GM12878 (cell line): Measurements from ENCODE around the gene ADCY2. TPM values are rescaled to one million over a fixed set of nuclear protein-coding genes. Genes with fewer than 3 reads are reported as not detected.
A peak's percentile ranks its signal among the peaks of the same experiment; 100 is the strongest.

Experiments
- ATAC-seq: fragments of 200-7000 bp; cut with Tn5 transposase; 3 replicates; pipeline ENCODE4 v1.9.1; 2020; ENCODE audit warnings: mild to moderate bottlenecking, moderate library complexity
- BruUV-seq: library from RNA; stranded (reverse); fragments of 400-500 nt; replicated peaks from 2 replicates; lab custom pipeline; 2021; lab: Mats Ljungman, UMichigan
- CTCF ChIA-PET: fragments of 300-600 bp; sonication (Branson Sonifier 250); formaldehyde crosslinking; extraction: SDS; loops from one replicate; lab custom pipeline; 2021; ENCODE audit warnings: inconsistent platforms; lab: Yijun Ruan, JAX
- POLR2A ChIA-PET: fragments of 350-600 bp; formaldehyde crosslinking; extraction: SDS; loops from one replicate; lab custom pipeline; 2021; ENCODE audit warnings: inconsistent platforms; lab: Charles Lee
- RAD21 ChIA-PET: fragments of 300-600 bp; sonication (Branson Sonifier 250); formaldehyde crosslinking; loops from one replicate; lab custom pipeline; 2023; ENCODE audit warnings: antibody characterized with exemption; ENCODE audit not compliant: unreplicated experiment; lab: Charles Lee
- SMC1A ChIA-PET: fragments of 300-600 bp; sonication (Branson Sonifier 250); formaldehyde crosslinking; loops from one replicate; lab custom pipeline; 2023; ENCODE audit not compliant: unreplicated experiment, uncharacterized antibody; lab: Charles Lee
- DNase-seq: peaks from one replicate; pipeline ENCODE4 v3.0.0-alpha.2; 2011; ENCODE audit warnings: low read depth, low spot score
- FAIRE-seq: peaks from 3 replicates; lab custom pipeline; 2011; peaks lifted over from hg19 to GRCh38; lab: Jason Lieb, UNC
- H2AFZ ChIP-seq: 2 replicates; pipeline ENCODE4 v1.6.0; 2011; ENCODE audit warnings: low read depth, low read length, control low read depth; ENCODE audit not compliant: control insufficient read depth
- H3K27ac ChIP-seq: 2 replicates; pipeline ENCODE4 v1.5.1; 2011; ENCODE audit warnings: control low read depth; ENCODE audit not compliant: control insufficient read depth, insufficient read depth
- H3K27me3 ChIP-seq, 2 experiments: replicated peaks in 1 of 2; 2 replicates each; pipeline versions ENCODE4 v1.6.0 to v1.6.1; 2011; ENCODE audit warnings: low read length in 1 of 2; ENCODE audit not compliant: control insufficient read depth in 2 of 2, insufficient read depth in 2 of 2
- H3K36me3 ChIP-seq, 2 experiments: 2 replicates each; pipeline ENCODE4 v1.5.1; 2011; ENCODE audit warnings: low read length in 1 of 2; ENCODE audit not compliant: control insufficient read depth in 2 of 2, insufficient read depth in 2 of 2
- H3K4me1 ChIP-seq: 2 replicates; pipeline ENCODE4 v1.6.1; 2011; ENCODE audit warnings: mild to moderate bottlenecking, low read length, moderate library complexity, mixed read lengths; ENCODE audit not compliant: control insufficient read depth, insufficient read depth
- H3K4me2 ChIP-seq: 2 replicates; pipeline ENCODE4 v1.6.0; 2011; ENCODE audit warnings: control low read depth; ENCODE audit not compliant: control insufficient read depth, insufficient read depth
- H3K4me3 ChIP-seq: fragments of 200-600 bp; sonication (generic); 2 replicates; pipeline ENCODE4 v1.5.1; 2016
- H3K79me2 ChIP-seq: 2 replicates; pipeline ENCODE4 v1.6.0; 2011; ENCODE audit warnings: low read length; ENCODE audit not compliant: control insufficient read depth, insufficient read depth
- H3K9ac ChIP-seq: 2 replicates; pipeline ENCODE4 v1.8.0; 2011; ENCODE audit warnings: low read length, control low read depth, mixed read lengths; ENCODE audit not compliant: control insufficient read depth, insufficient read depth
- H3K9me3 ChIP-seq: replicated peaks from 3 replicates; pipeline ENCODE4 v1.5.1; 2011; ENCODE audit warnings: mild to moderate bottlenecking, low read length; ENCODE audit not compliant: control insufficient read depth, insufficient read depth
- H4K20me1 ChIP-seq: 2 replicates; pipeline ENCODE4 v1.6.0; 2011; ENCODE audit not compliant: control insufficient read depth, insufficient read depth
- CBX5 ChIP-seq: sonication (generic); IDR thresholded peaks from 2 replicates; pipeline ENCODE4 v1.6.1; 2016; ENCODE audit warnings: low read depth, moderate library complexity, mild to moderate bottlenecking, inconsistent platforms
- KLF5 ChIP-seq: fragments of 450-650 bp; IDR thresholded peaks from 2 replicates; pipeline ENCODE4 v1.6.1; 2014; ENCODE audit warnings: mild to moderate bottlenecking; ENCODE audit not compliant: partially characterized antibody
- SRF ChIP-seq, 2 experiments: IDR thresholded peaks; 2 replicates each; pipeline ENCODE4 v1.6.1; 2011; ENCODE audit warnings: low read depth in 2 of 2, low read length in 2 of 2, mild to moderate bottlenecking in 1 of 2, moderate library complexity in 1 of 2
- TCF3 ChIP-seq: IDR thresholded peaks from 2 replicates; pipeline ENCODE4 v1.6.1; 2012; ENCODE audit warnings: low read depth, mild to moderate bottlenecking, low read length, borderline replicate concordance; ENCODE audit not compliant: insufficient read depth
- WGBS: methylation state at CpG from one replicate; pipeline ENCODE4 v1.1.6; 2016; ENCODE audit warnings: low lambda C conversion rate; ENCODE audit not compliant: insufficient replicate concordance, insufficient coverage; ENCODE audit errors: missing lambda C conversion rate; 5-methylcytosine and 5-hydroxymethylcytosine counted together
- in situ Hi-C: fragments of 300-500 bp; cut with MboI; formaldehyde crosslinking; loops from 9 replicates; pipeline ENCODE4 v1.14.3; 2018; ENCODE audit warnings: mixed read lengths
- intact Hi-C: fragments of 100-400 bp; cut with micrococcal nuclease; formaldehyde crosslinking; loops from one replicate; pipeline ENCODE4 v1.14.2; 2022; ENCODE audit not compliant: unreplicated experiment
- polyA plus RNA-seq, 11 experiments: library from polyadenylated mRNA; depleted of rRNA in 4 of 11; unstranded in 6 of 11; stranded (reverse) in 5 of 11; fragments of >200 nt; fragmentation: Nextera tagmentation in 4 of 11; fragmentation: Illumina TruSeq in 1 of 11; extraction: Ambion mirVana in 4 of 11; extraction: Trizol in 1 of 11; gene quantifications; 1 replicate in 1 of 11; 2 replicates in 10 of 11; pipeline versions ENCODE4 v1.2.1 to v1.2.3, GENCODE V29; 2011 to 2016; ENCODE audit warnings: inconsistent platforms in 2 of 11, missing spikeins in 2 of 11, low read depth in 1 of 11
- total RNA-seq, 4 experiments: library from RNA; depleted of rRNA in 3 of 4; stranded (reverse); fragments of >200 nt in 3 of 4; fragmentation: Illumina TruSeq in 1 of 4; extraction: Trizol in 1 of 4; gene quantifications; 2 replicates each; pipeline versions ENCODE4 v1.2.1 to v1.2.3, GENCODE V29; 2013 to 2021
- TF ChIP-seq, protein P1 (sequence below), 3 experiments: IDR thresholded peaks in 2 of 3; conservative IDR thresholded peaks in 1 of 3; 2 replicates each; pipeline ENCODE4 v1.5.1; 2011; ENCODE audit warnings: low read depth in 3 of 3, low read length in 3 of 3, mild to moderate bottlenecking in 3 of 3, control low read depth in 2 of 3, moderate library complexity in 2 of 3, inconsistent platforms in 1 of 3, mixed read lengths in 1 of 3; ENCODE audit not compliant: control insufficient read depth in 2 of 3, insufficient read depth in 1 of 3; ENCODE audit errors: extremely low read depth in 1 of 3

The ADCY2 gene
- total and polyA plus RNA-seq, 10 of the 15 experiments (the other 5 are each of a cell fraction or from before 2014, with no cell fraction given): 0.07 to 0.26 TPM; not detected in 8

- SMC1A ChIA-PET: no interaction called here
- ATAC-seq (no peak), DNase-seq (no peak), FAIRE-seq (no peak)
- BruUV-seq: no TSS peak
- CTCF ChIA-PET: no interaction called here
- Histone ChIP-seq H4K20me1 (no peaks in the 10 kb centered on the region), H3K4me3 (no peak overlapping the region), H3K36me3 (no peaks in the 10 kb centered on the region), H3K4me2 (no peak overlapping the region), H3K4me1 (no peaks in the 10 kb centered on the region), H2AFZ (no peak overlapping the region), H3K9ac (no peak overlapping the region), H3K9me3 (no peaks in the 10 kb centered on the region; the same call in 2 of the 3 replicates), H3K27me3 (no peaks in the 10 kb centered on the region; a peak in 1 of 4 replicates), H3K27ac (no peak overlapping the region), H3K79me2 (no peaks in the 10 kb centered on the region)
- intact Hi-C loops (loop anchor here (5.0 kb wide), 1 partner anchor 130 kb away; no protein-coding TSS in a partner anchor), in situ Hi-C loops (no loop called here)
- POLR2A ChIA-PET: no interaction called here
- 36% methylated on average over 15 of the region's 15 CpGs for WGBS
- RAD21 ChIA-PET: no interaction called here
- TF ChIP-seq SRF (IDR thresholded peaks at IDR 0.05; ENCODE audit: low read depth in 2 of 2, low read length in 2 of 2): no peak
- TF ChIP-seq KLF5: no peak
- TF ChIP-seq, protein P1, sequence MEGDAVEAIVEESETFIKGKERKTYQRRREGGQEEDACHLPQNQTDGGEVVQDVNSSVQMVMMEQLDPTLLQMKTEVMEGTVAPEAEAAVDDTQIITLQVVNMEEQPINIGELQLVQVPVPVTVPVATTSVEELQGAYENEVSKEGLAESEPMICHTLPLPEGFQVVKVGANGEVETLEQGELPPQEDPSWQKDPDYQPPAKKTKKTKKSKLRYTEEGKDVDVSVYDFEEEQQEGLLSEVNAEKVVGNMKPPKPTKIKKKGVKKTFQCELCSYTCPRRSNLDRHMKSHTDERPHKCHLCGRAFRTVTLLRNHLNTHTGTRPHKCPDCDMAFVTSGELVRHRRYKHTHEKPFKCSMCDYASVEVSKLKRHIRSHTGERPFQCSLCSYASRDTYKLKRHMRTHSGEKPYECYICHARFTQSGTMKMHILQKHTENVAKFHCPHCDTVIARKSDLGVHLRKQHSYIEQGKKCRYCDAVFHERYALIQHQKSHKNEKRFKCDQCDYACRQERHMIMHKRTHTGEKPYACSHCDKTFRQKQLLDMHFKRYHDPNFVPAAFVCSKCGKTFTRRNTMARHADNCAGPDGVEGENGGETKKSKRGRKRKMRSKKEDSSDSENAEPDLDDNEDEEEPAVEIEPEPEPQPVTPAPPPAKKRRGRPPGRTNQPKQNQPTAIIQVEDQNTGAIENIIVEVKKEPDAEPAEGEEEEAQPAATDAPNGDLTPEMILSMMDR (IDR thresholded peaks at IDR 0.05 in 2 of 3, conservative IDR thresholded peaks at IDR 0.05 in 1 of 3; ENCODE audit: control insufficient read depth in 2 of 3, extremely low read depth in 1 of 3, insufficient read depth in 1 of 3, low read depth in 3 of 3, low read length in 3 of 3): peak; percentile 29 to 33 (median 30); a peak in 4 of 6 replicates
- no peak for TF ChIP-seq TCF3
- TF ChIP-seq CBX5: no peak
Observed at GRCh38 chr5:7391814-7392692, 3.9 kb upstream of the ADCY2 start.
